Lower leg skin (tissue), 4 donors: ENCODE results near the gene ZNF805. TPM values are rescaled to one million over a fixed set of nuclear protein-coding genes. Genes with fewer than 3 reads are reported as not detected.
A peak's percentile ranks its signal among the peaks of the same experiment; 100 is the strongest.
"Not testable (repeated sequence)": the region's sequence is repeated elsewhere in the genome, so short reads cannot be mapped to it uniquely, and the experiment has no call there.

ENCODE experiments used
- DNase-seq, 2 donors: peaks; one replicate each; pipeline ENCODE4 v3.0.0-alpha.2; 2019; ENCODE audit warnings: low spot score in 2 of 2
- H3K4me3 ChIP-seq: fragments of 200-600 bp; sonication (generic); 2 replicates; pipeline ENCODE4 v1.5.1; 2017; ENCODE audit warnings: mild to moderate bottlenecking, low read depth; ENCODE audit not compliant: poor library complexity, severe bottlenecking
- POLR2A ChIP-seq, 2 donors: fragments of 450-650 bp; IDR thresholded peaks; one replicate each; pipeline ENCODE4 v1.6.1; 2016 to 2017; ENCODE audit warnings: antibody characterized with exemption in 2 of 2, mild to moderate bottlenecking in 1 of 2, moderate library complexity in 1 of 2
- WGBS, 2 donors: methylation state at CpG; one replicate each; pipeline ENCODE4 v1.1.5; 2018; 5-methylcytosine and 5-hydroxymethylcytosine counted together
- intact Hi-C: fragments of 100-400 bp; cut with DNase I; formaldehyde crosslinking; loops from one replicate; pipeline ENCODE4 v1.15.0; 2023; ENCODE audit warnings: low total_unique reads
- total RNA-seq, 4 donors: library from RNA; depleted of rRNA; stranded (reverse); fragments of >200 nt; gene quantifications; one replicate each; pipeline ENCODE4 v1.1.0, GENCODE V29; 2016
- TF ChIP-seq, protein P1 (sequence below), 3 donors: fragments of 450-650 bp; IDR thresholded peaks; one replicate each; pipeline ENCODE4 v1.5.1; 2016; ENCODE audit warnings: antibody characterized with exemption in 3 of 3, mild to moderate bottlenecking in 3 of 3, moderate library complexity in 2 of 3

Gene ZNF805
- 10 to 100 TPM; 18.1 to 23.0 (median 20.3) TPM for total RNA-seq

- peak; percentile 94 to 99 for DNase-seq
- 0% methylated on average over 21 to 51 of the region's 61 CpGs for WGBS, 2 donors
- intact Hi-C loops: no loop called here
- TF ChIP-seq POLR2A (IDR thresholded peaks at IDR 0.05): no peak
- TF ChIP-seq, protein P1, sequence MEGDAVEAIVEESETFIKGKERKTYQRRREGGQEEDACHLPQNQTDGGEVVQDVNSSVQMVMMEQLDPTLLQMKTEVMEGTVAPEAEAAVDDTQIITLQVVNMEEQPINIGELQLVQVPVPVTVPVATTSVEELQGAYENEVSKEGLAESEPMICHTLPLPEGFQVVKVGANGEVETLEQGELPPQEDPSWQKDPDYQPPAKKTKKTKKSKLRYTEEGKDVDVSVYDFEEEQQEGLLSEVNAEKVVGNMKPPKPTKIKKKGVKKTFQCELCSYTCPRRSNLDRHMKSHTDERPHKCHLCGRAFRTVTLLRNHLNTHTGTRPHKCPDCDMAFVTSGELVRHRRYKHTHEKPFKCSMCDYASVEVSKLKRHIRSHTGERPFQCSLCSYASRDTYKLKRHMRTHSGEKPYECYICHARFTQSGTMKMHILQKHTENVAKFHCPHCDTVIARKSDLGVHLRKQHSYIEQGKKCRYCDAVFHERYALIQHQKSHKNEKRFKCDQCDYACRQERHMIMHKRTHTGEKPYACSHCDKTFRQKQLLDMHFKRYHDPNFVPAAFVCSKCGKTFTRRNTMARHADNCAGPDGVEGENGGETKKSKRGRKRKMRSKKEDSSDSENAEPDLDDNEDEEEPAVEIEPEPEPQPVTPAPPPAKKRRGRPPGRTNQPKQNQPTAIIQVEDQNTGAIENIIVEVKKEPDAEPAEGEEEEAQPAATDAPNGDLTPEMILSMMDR (IDR thresholded peaks at IDR 0.05): no peak
- H3K4me3 ChIP-seq: peak within 1 kb of the TSS; percentile 81
Measured at GRCh38 chr19:57240311-57241090, at the start of gene ZNF805. ZNF805 (plus strand) TSS chr19:57240632; CDS start chr19:57240892, 260 bp downstream.

DNA sequence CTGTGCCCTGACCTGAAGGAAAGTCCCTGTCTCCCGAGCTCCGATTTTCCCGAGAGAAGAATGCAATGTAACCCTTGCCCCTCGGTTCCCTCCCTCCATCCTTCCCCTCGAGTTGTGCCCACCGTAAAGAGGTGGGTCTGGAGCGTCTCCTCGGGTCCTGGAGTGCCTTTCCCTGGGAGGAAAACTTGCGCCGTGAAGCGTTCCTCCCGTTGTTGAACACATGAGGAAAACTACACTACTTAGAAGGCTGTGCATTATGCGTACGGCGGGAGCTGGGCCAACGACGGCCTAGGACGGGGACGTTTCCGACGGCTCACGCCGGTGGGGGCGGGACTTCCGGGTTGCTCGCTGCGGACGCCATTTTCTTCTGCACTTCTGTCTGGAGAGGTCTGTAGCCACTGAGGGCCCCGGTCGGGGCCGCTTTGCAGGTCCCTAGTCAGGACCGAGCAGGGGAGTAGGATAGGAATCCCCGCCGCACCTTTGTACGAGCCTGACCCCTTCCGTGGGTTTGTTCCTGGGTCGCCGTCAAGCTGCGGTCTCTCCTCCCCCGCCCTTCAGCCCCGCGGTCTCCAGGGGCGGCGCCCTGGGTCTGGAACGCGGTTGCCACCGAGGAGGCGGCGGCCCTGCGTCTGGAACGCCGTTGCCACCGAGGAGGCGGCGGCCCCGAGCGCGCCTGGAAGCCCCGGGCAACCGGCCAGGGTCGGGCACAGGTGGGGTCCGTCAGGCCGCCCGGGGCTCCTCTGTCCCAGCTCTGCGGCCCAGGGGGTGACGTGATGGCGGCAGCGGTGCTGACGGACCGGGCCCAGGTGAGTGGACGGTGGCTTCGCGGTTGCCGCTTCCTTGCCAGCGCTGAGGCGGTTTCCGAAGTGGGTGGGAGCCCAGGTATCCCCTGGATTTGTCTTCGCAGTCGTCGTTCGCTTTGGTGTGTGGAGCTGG is 49.0 kb upstream of the ZNF805 start, which contains the start of gene ZNF264:
ZNF264 (plus strand) TSS at position 360 of the 936 bp plus-strand sequence; CDS start at position 774, 414 bp downstream.
- H3K4me3 ChIP-seq: peak within 1 kb of the TSS; percentile 87
- intact Hi-C loops: no loop called here
- 2% methylated on average over 36 to 69 of the region's 81 CpGs for WGBS, 2 donors
- no peak for TF ChIP-seq POLR2A (IDR thresholded peaks at IDR 0.05)
- TF ChIP-seq, protein P1 (IDR thresholded peaks at IDR 0.05): no peak
- peak; percentile 87 to 97 for DNase-seq

DNA sequence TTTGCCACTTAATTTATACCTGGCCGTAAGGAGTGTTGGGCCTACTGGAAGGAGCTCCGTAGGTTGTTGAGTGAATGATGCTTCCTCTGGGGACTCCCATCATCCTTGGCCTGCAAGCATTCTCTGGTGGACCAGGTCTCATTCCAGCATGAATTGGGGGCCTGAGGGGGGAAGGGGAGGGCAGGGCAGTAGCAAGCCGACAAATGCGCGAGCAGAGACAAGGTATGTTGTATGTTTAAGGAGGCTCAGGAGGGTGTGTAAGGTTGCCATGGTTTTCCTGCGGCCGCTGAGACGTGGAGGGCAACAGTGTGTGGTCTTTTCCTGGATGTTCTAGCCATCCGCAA is 48.4 kb upstream of the ZNF805 start:
- 0 to 7% methylated on average over 9 of the region's 9 CpGs for WGBS, 2 donors

DNA sequence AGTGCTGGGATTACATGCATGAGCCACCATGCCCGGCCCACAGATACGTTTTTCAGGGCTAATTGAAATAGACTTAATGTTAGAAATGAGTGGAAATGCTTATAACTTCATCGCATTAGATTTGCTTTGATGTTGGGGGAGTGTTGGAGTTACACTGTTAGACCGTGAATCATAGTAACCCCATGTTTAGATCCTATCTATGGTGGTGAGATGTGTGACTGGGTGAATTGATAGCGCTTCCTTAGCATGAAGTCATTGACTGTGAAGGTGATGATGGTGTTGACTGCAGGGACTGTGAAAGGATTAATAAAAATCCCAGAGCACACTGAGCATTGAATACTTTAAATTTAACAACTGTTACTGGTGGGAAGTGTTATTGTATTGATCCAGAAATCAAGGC is 47.4 kb upstream of the ZNF805 start:
- WGBS, 2 donors: 75 to 78% methylated on average over 5 of the region's 5 CpGs
- no peak overlapping the region for H3K4me3 ChIP-seq
- no peak for TF ChIP-seq POLR2A (IDR thresholded peaks at IDR 0.05)
- TF ChIP-seq, protein P1 (IDR thresholded peaks at IDR 0.05): no peak
- no peak for DNase-seq
- intact Hi-C loops: no loop called here

More for the DNA sequence above, 48.4 kb upstream of the ZNF805 start:
- no peak for DNase-seq
- intact Hi-C loops: no loop called here
- TF ChIP-seq, protein P1 (IDR thresholded peaks at IDR 0.05): no peak
- TF ChIP-seq POLR2A (IDR thresholded peaks at IDR 0.05): no peak
- H3K4me3 ChIP-seq: peak overlapping the region; percentile 87

DNA sequence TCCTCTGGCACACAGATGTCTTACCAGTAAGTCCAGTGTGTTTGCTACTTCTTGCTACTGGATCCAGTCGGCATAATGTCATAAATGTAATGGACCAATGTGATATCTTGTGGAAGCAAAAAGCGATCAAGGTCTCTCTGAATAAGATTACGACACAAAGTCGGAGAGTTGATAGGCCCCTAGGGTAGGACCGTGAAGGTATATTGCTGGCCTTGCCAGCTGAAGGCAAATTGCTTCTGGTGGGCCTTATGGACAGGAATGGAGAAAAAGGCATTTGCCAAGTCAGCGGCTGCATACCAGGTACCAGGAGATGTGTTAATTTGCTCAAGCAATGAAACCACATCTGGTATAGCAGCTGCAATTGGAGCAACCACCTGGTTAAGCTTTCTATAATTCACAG is 42.6 kb upstream of the ZNF805 start:
- 94 to 97% methylated on average over 6 of the region's 6 CpGs for WGBS, 2 donors
- intact Hi-C loops, H3K4me3 ChIP-seq, DNase-seq: not testable (repeated sequence)

- no peak for TF ChIP-seq POLR2A (IDR thresholded peaks at IDR 0.05)
- TF ChIP-seq, protein P1 (IDR thresholded peaks at IDR 0.05): no peak
- WGBS, 2 donors: 85% methylated on average over 5 of the region's 5 CpGs
- DNase-seq: no peak
- intact Hi-C loops: no loop called here
- no peak overlapping the region for H3K4me3 ChIP-seq
Measured at GRCh38 chr19:57202160-57202559, 38.3 kb upstream of the ZNF805 start.
